Fibroblast of skin of abdomen (primary cell): ENCODE results near the gene TTC38.
"Not testable (repeated sequence)": the region's sequence is repeated elsewhere in the genome, so short reads cannot be mapped to it uniquely, and the experiment has no call there.

Source experiments
- DNase-seq: peaks from one replicate; pipeline ENCODE4 v3.0.0-alpha.2; 2013

Gene TTC38

GRCh38 chr22:46246178-46246577 lies 21.6 kb upstream of the TTC38 start:
- no peak for DNase-seq

GRCh38 chr22:46247443-46247975 lies 20.3 kb upstream of the TTC38 start:
- no peak for DNase-seq

DNA sequence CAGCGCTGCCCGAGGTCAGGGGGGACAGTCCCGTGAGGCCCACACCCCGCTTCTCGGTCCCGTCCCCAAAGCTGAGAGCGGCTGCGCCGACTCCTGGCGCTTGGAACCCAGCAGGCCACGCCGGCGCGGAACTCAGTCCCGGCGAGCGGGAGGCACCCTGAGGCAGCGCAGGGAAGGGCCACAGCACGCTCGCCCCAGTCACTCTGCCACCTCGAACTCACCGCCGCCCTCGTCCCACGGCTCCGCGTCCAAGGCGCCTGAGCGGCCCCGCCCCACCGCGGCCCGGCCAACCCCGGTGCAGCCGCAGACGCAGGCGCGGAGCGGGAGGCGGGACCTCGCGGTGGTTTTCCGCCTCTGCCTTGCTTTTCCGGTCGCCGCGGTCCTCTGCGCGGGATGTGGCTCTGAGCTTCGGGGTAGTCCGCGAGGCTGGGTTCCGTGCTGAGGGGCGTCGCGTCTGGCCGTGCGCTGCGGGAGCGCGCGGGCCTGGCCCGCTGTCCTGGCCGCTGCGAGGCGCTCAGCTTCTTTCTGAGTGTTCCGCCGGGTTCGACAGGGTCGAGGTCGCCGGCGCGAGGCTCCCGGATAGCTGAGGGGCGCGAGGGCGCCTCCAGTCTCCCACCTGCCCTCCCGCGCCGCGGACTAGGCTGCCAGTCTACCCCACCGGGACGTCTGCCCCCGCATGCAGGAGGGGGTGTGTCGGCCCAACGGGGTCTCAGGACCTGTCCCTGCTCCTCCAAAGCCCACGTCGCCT lies 17.6 kb upstream of the TTC38 start, which contains the start of gene CDPF1:
TSS of gene CDPF1 (minus strand) at position 259 of the 748 bp plus-strand sequence. CDS start 2,009 bp downstream, outside the sequence.
- DNase-seq = peak; percentile 82

DNA sequence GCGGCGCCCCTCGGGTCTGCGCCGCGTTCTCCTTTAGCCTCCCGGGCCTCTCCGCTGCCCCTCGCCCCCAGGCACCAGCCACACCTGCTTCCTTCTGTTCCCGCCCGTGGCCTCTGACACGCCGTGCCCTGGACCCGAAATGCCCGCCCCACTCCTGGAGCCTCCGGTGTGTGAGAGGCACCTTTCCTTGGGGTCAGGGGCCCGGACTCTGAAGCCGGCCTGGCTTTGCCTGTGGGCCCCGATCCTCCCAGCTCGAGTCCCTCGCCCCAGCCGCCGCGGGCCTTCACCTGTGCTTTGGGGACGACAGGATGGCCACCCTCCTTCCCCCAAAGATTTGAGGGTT lies 17.1 kb upstream of the TTC38 start:
- DNase-seq = no peak

GRCh38 chr22:46251266-46251665 lies 16.5 kb upstream of the TTC38 start:
- DNase-seq = no peak

DNA sequence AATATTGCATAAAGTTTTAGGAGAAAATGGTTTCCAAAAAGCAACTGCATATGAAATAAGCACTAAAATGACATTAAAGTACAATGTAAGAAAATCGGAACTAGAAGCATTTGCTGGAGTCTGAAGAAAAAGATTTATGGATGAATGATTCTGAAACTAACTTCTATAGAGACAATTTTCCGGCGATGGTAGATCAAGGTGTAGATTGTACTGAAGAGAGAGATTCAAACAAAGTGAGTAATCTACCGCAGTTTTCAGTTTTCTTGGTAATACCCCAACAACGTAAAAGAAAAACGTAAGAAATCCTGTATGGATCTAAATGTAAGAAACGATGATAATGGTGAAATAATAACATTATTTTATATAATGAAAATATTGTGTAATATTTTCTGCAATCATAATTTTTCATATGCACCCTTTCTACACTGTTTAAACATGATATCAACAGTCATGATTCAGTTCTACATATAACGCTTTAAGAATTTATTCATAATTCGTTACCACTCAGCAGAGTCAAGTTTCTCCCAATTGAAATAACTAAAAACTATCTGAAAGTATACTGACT lies 15.9 kb upstream of the TTC38 start:
- no peak for DNase-seq

DNA sequence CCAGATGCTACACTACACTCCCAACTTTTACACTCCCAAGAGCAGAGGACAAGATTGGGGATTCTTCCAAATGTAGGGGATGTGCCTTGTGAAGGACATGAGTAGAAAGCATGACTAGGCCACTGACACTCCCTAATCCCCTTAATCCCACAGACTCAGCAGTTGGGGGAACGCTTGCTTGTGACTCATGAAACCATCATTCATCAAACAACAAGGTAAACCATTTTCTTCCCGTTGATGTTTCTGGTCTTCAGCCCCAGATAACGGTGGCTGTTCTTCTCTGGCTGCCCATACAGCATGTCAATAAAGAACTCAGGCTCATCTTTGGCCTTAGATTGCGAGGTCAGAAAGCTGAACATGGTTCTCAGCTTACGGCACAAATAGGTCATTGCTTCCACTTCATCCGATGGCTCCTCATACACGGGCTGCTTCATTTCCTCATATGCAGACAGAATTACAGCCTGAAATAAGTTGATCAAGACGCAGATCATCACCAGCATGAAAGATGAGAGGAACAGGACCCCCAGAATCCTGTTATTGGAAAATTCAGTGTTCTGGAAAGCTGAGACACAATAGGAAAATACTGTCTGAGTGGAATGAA lies 11.3 kb upstream of the TTC38 start:
- no peak for DNase-seq

GRCh38 chr22:46259374-46259773 lies 8.4 kb upstream of the TTC38 start:
- no peak for DNase-seq

GRCh38 chr22:46260038-46260437 lies 7.8 kb upstream of the TTC38 start:
- no peak for DNase-seq

DNA sequence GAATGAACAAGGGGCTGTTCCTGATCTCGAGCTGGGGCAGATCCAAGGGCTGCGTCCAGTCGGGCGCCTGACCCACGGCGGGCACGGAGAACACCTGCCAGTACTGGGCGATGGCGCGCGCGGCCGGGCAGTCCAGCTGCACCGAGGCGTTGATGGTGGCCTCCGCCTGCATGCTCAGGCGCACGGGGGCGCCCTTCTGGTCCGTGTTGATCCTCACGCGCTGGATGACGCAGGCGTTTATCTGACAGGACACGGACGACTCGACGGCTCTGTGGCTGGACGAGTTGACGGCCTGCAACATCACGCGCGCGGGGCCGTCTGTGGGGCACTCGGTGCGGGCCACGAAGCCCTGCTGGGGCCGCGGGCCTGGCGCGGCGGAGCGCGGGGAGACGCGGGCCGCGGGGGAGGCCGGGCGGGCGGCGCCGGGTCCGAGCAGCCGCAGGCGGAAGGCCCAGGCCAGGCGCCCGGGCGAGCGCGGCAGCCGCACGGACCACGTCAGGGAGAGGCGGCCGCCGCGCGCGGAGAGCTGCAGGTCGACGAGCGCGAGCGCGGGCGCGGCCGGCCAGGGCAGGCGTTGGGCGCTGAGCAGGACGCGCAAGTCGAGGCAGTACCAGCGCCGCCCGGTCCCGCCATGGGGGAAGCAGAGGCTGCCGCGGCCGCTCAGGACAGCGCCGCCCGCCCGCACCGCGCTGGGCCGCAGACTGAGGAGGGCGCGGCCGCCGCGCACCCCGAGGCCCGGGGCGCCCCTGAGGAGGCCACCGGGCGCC lies 5.2 kb upstream of the TTC38 start:
- peak; percentile 28 for DNase-seq

DNA sequence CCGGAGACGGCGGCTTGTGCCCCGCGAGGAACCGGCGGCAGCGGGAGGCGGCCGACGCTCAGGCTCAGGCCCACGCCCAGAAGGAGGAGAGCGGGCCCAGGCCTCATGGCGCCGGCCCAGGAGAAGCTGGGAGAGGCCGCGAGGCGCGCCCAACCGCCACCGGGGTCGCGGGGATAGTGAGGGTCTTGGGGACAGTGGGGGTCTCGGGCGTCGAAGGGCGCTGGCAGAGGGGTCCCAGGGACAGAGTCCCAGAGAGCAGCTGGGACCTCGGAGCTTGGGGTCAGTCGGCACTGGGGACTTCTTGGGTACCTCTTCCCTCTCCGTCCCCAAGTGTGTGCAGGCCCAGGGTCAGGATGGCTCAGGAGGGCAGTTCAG lies 4.6 kb upstream of the TTC38 start, which contains the start of gene PKDREJ:
TSS of gene PKDREJ (minus strand) at position 128 of the 375 bp plus-strand sequence. CDS start at position 107, 21 bp downstream.
- no peak for DNase-seq

DNA sequence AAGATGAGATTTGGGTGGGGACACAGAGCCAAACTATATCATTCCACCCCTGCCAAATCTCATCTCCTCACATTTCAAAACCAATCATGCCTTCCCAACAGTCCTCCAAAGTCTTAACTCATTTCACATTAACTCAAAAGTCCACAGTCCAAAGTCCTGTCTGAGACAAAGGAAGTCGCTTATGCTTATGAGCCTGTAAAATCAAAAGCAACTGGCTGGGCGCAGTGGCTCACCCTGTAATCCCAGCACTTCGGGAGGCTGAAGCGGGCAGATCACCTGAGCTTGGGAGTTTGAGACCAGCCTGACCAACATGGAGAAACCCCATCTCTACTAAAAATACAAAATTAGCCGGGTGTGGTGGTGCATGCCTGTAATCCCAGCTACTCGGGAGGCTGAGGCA lies 3.3 kb upstream of the TTC38 start:
- DNase-seq = not testable (repeated sequence)

DNA sequence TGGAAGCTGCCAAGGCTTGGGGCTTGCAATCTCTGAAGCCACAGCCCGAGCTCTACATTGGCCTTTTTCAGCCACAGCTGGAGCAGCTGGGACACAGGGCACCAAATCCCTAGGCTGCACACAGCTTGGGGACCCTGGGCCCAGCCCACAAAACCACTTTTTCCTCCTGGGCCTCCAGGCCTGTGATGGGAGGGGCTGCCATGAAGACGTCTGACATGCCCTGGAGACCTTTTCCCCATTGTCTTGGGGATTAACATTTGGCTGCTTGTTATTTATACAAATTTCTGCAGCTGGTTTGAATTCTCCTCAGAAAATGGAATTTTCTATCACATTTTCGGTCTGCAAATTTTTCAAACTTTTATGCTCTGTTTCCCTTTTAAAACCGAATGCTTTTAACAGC lies 2.2 kb upstream of the TTC38 start:
- DNase-seq = not testable (repeated sequence)

GRCh38 chr22:46269564-46269963 lies 1.8 kb downstream of the TTC38 start:
- DNase-seq = no peak

DNA sequence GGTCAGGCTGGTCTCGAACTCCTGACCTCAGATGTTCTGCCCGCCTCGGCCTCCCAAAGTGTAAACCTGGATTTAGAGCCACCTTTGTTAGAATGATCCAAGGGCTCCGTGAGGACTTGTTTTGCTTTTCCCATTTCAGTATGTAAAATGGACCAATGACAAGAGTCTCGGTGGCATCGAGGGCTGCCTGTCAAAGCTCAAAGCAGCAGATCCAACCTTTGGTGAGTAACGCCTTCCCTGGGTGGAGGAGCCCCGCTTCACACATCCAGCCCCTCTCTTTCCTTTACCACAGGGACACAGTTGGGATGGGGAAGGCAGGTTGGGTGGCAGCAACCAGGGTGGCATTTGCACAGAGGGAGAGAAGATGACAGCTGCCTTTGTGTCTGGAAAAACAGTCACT lies 4.4 kb downstream of the TTC38 start:
- no peak for DNase-seq

GRCh38 chr22:46272762-46273431 lies 5.1 kb downstream of the TTC38 start:
- no peak for DNase-seq

DNA sequence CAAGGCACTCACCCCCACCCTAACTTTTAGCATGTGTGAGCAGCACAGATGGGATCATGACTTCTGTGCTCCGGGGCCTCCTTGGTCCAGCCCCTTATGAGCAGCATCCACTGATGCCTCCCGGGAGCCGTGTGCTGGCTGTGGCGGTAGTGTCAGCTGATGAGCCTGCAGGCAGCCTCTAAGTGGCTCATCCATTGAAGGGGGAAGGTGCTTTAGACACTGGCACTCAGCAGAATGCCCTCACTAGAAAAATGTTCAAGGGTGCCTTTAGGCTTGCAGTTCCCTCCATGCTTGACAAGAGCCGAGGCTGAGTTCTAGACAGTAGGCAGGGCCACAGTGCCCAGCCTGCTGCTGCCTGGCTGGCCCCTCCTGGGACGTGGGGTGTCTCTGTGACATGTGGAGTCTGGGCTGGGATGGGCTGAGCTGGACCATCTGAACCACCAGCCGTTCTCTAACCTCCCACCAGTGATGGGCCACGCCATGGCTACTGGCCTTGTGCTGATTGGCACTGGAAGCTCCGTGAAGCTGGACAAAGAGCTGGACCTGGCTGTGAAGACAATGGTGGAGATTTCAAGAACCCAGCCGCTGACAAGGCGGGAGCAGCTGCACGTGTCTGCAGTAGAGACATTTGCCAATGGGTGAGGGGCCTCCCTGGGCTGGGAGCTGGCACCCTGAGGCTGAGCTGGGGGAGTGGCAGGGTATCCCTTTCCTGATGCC lies 5.8 kb downstream of the TTC38 start:
- no peak for DNase-seq

DNA sequence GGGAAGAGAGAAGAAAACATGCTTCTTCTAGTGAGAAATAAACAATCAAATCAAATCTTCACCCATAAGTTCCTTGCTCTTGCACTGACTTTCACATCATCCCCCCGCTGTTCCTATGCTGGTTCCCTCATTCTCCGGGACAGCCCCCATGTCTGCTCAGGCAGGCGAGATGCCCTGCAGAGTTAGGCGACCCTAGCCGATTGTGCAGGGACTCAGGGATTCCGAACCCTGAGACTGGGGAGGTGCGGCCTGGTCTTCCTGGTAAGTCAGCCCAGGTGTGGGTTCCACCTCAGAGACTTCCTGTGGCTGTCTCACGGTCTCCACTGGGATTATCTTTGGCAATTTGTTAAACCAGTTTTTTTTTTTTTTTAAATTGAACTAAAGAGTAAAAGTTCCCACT lies 6.6 kb downstream of the TTC38 start:
- DNase-seq = no peak

DNA sequence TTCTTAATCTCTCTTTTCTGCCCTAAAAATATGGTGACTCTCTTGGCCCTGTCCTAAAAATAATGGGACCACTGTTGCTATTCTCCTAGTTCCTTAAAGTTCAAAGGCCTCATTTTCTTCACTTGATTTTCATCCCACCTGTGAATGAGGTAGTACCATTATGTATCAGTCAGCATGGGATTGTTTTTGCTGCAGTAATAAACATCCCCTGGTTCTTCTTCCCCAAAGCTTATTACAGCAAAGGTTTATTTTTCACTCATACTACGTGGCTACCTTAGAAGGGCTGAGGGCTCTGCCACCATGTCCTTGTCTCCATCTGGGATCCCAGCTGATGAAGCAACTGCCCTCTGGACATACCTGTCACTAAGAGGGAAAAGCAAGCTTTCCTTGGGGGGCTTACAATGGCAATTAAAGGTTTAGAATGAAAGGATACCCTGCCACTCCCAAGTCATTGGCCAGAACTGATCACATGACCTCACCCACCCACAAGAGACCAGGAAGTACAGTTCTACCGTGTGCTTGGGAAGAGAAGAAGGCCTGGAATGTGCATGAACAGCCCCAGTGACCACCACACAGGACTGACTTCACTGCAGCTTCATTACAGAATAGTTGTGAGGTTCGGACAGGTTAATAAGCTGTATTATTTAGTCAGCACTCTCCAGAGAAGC lies 7.8 kb downstream of the TTC38 start:
- no peak for DNase-seq

- DNase-seq = no peak
Measured at GRCh38 chr22:46276563-46276962, 8.8 kb downstream of the TTC38 start.
